Liver (tissue), 9 donors: ENCODE data around the gene TUT4. TPM values are rescaled to one million over a fixed set of nuclear protein-coding genes. Genes with fewer than 3 reads are reported as not detected.

ENCODE experiments used
- DNase-seq: peaks from one replicate; pipeline ENCODE4 v3.0.0-alpha.2; 2017; ENCODE audit warnings: low spot score
- H3K27ac ChIP-seq, 2 donors: one replicate each; pipeline ENCODE4 v1.7.0; 2013; ENCODE audit warnings: inconsistent platforms in 2 of 2, low read length in 2 of 2, control low read depth in 1 of 2, low read depth in 1 of 2, mild to moderate bottlenecking in 1 of 2
- H3K27me3 ChIP-seq, 4 donors: one replicate each; pipeline versions ENCODE4 v1.6.1 to v1.7.0; 2013; ENCODE audit warnings: low read length in 3 of 4, inconsistent platforms in 1 of 4, mild to moderate bottlenecking in 1 of 4, moderate library complexity in 1 of 4; ENCODE audit not compliant: control insufficient read depth in 4 of 4, insufficient read depth in 4 of 4
- H3K36me3 ChIP-seq, 4 donors: one replicate each; pipeline versions ENCODE4 v1.6.1 to v1.7.0; 2013; ENCODE audit warnings: low read length in 3 of 4, mild to moderate bottlenecking in 3 of 4, low read depth in 1 of 4, moderate library complexity in 1 of 4; ENCODE audit not compliant: control insufficient read depth in 4 of 4, insufficient read depth in 3 of 4
- H3K4me1 ChIP-seq, 4 donors: one replicate each; pipeline versions ENCODE4 v1.6.1 to v1.7.0; 2013; ENCODE audit warnings: low read length in 3 of 4, mild to moderate bottlenecking in 3 of 4, moderate library complexity in 1 of 4; ENCODE audit not compliant: control insufficient read depth in 4 of 4, insufficient read depth in 4 of 4
- H3K4me3 ChIP-seq, 3 donors: one replicate each; pipeline versions ENCODE4 v1.6.1 to v1.7.0; 2013; ENCODE audit warnings: low read length in 3 of 3, control low read depth in 1 of 3, low read depth in 1 of 3, mild to moderate bottlenecking in 1 of 3
- H3K9ac ChIP-seq, 2 donors: one replicate each; pipeline ENCODE4 v1.7.0; 2013; ENCODE audit warnings: low read length in 2 of 2, mild to moderate bottlenecking in 2 of 2, moderate library complexity in 2 of 2, control low read depth in 1 of 2, low read depth in 1 of 2
- H3K9me3 ChIP-seq, 4 donors: one replicate each; pipeline versions ENCODE4 v1.6.1 to v1.7.0; 2013; ENCODE audit warnings: low read length in 3 of 4; ENCODE audit not compliant: control insufficient read depth in 4 of 4
- EGR1 ChIP-seq, 2 donors: IDR thresholded peaks; 2 replicates each; pipeline ENCODE4 v1.6.1; 2016 to 2018; ENCODE audit warnings: antibody characterized with exemption in 2 of 2, low read depth in 2 of 2
- FOXA1 ChIP-seq: IDR thresholded peaks from 2 replicates; pipeline ENCODE4 v1.6.1; 2016; ENCODE audit warnings: antibody characterized with exemption
- FOXA2 ChIP-seq: IDR thresholded peaks from 2 replicates; pipeline ENCODE4 v1.6.1; 2016; ENCODE audit warnings: antibody characterized with exemption
- GABPA ChIP-seq, 2 donors: IDR thresholded peaks in 1 of 2; conservative IDR thresholded peaks in 1 of 2; 2 replicates each; pipeline ENCODE4 v1.6.1; 2016; ENCODE audit warnings: antibody characterized with exemption in 2 of 2, mild to moderate bottlenecking in 1 of 2, moderate library complexity in 1 of 2
- HNF4A ChIP-seq, 2 donors: conservative IDR thresholded peaks; 2 replicates each; pipeline ENCODE4 v1.6.1; 2016; ENCODE audit warnings: antibody characterized with exemption in 2 of 2, mild to moderate bottlenecking in 2 of 2
- HNF4G ChIP-seq: IDR thresholded peaks from 2 replicates; pipeline ENCODE4 v1.6.1; 2016; ENCODE audit warnings: antibody characterized with exemption
- JUND ChIP-seq, 2 donors: IDR thresholded peaks; 2 replicates each; pipeline ENCODE4 v1.6.1; 2016; ENCODE audit warnings: antibody characterized with exemption in 2 of 2
- NR2F2 ChIP-seq: IDR thresholded peaks from 2 replicates; pipeline ENCODE4 v1.6.1; 2016; ENCODE audit warnings: antibody characterized with exemption
- RAD21 ChIP-seq, 2 donors: IDR thresholded peaks; 2 replicates each; pipeline ENCODE4 v1.6.1; 2016; ENCODE audit warnings: antibody characterized with exemption in 2 of 2, mild to moderate bottlenecking in 2 of 2
- RXRA ChIP-seq, 2 donors: IDR thresholded peaks; 2 replicates each; pipeline ENCODE4 v1.6.1; 2017 to 2018; ENCODE audit warnings: antibody characterized with exemption in 2 of 2, mild to moderate bottlenecking in 1 of 2
- SP1 ChIP-seq: IDR thresholded peaks from 2 replicates; pipeline ENCODE4 v1.6.1; 2018; ENCODE audit warnings: antibody characterized with exemption, mild to moderate bottlenecking
- TAF1 ChIP-seq: conservative IDR thresholded peaks from 2 replicates; pipeline ENCODE4 v1.6.1; 2016; ENCODE audit warnings: antibody characterized with exemption, mild to moderate bottlenecking
- YY1 ChIP-seq: IDR thresholded peaks from 2 replicates; pipeline ENCODE4 v1.6.1; 2016; ENCODE audit warnings: antibody characterized with exemption, mild to moderate bottlenecking
- WGBS: extraction: QIAGEN DNeasy Blood & Tissue Kit; methylation state at CpG from one replicate; pipeline ENCODE4 v1.1.7; 2013; 5-methylcytosine and 5-hydroxymethylcytosine counted together
- polyA plus RNA-seq, 2 donors: library from polyadenylated mRNA; stranded (reverse) in 1 of 2; unstranded in 1 of 2; fragments of 200-250 nt in 1 of 2; fragments of >200 nt in 1 of 2; fragmentation: Nextera tagmentation in 1 of 2; extraction: Ambion mirVana in 1 of 2; gene quantifications; one replicate each; pipeline versions ENCODE4 v1.2.1 to v1.2.3, GENCODE V29; 2013 to 2015
- total RNA-seq, 2 donors: library from RNA; depleted of rRNA; stranded (reverse); fragments of >200 nt; gene quantifications; one replicate each; pipeline ENCODE4 v1.2.3, GENCODE V29; 2014
- TF ChIP-seq, protein P1 (sequence below): IDR thresholded peaks from 2 replicates; pipeline ENCODE4 v1.6.1; 2016; ENCODE audit warnings: antibody characterized with exemption
- TF ChIP-seq, protein P2 (sequence below): fragments of 150-350 bp; IDR thresholded peaks from 2 replicates; pipeline ENCODE4 v1.5.1; 2017; ENCODE audit warnings: improper control_type of control experiment, low read depth, low read length; ENCODE audit not compliant: missing input control
- TF ChIP-seq, protein P3 (sequence below): IDR thresholded peaks from 2 replicates; pipeline ENCODE4 v1.6.1; 2016; ENCODE audit warnings: antibody characterized with exemption
- TF ChIP-seq, protein P4 (sequence below): IDR thresholded peaks from 2 replicates; pipeline ENCODE4 v1.6.1; 2016; ENCODE audit warnings: antibody characterized with exemption, mild to moderate bottlenecking
- TF ChIP-seq, protein P5 (sequence below): IDR thresholded peaks from 2 replicates; pipeline ENCODE4 v1.6.1; 2016; ENCODE audit warnings: antibody characterized with exemption
- donor health status: healthy.
- donor health status: healthy.
- donor health status: healthy.
- donor health status: healthy.
- donor health status: healthy.

Gene TUT4
- total and polyA plus RNA-seq, 4 donors = 12.2 to 28.0 (median 24.0) TPM

DNA sequence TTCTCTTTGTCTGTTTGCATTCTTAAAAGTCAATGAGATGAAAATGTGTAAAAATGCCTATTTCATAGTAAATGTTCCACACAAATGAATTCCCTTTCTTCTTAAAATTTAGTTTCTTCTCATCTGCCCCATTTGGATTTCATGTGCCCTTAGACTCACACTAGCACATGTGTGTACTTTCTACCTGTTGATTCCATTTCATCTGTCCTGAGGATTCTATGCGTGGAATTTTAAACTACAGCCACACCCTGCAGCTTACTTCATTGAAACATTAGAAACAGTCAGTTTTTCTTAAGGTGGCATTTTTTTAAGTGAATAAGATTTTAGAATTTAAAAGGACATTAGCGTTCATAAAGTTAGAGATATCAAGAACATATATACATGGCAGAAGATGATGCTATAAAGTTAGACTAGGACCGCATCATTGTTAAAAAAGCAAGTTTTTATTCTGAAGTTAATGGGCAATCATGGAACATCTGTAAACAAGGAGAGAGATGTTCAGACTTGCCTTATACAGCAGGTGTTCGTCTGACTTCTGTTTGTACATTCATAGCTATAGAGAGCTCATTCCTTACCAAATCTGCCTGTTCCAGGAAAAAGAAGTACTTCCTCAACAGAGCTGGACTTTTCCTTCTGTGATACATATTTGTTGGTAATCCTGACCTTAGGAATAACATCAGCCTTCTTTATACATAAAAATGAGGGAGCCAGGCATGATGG is 3.9 kb upstream of the TUT4 start:
- DNase-seq = no peak
- Histone ChIP-seq H3K4me3 (no peak overlapping the region), H3K36me3 (no peaks in the 10 kb centered on the region), H3K27me3 (no peaks in the 10 kb centered on the region), H3K9me3 (no peaks in the 10 kb centered on the region), H3K4me1 (peaks cover 0 to 11% (median 3%) of the 10 kb centered on the region in 4 donors), H3K9ac (no peak overlapping the region), H3K27ac (no peak overlapping the region)
- TF ChIP-seq RAD21 (IDR thresholded peaks at IDR 0.05) = no peak
- no peak for TF ChIP-seq FOXA1
- TF ChIP-seq, protein P1, sequence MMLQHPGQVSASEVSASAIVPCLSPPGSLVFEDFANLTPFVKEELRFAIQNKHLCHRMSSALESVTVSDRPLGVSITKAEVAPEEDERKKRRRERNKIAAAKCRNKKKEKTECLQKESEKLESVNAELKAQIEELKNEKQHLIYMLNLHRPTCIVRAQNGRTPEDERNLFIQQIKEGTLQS = no peak
- TF ChIP-seq, protein P2, sequence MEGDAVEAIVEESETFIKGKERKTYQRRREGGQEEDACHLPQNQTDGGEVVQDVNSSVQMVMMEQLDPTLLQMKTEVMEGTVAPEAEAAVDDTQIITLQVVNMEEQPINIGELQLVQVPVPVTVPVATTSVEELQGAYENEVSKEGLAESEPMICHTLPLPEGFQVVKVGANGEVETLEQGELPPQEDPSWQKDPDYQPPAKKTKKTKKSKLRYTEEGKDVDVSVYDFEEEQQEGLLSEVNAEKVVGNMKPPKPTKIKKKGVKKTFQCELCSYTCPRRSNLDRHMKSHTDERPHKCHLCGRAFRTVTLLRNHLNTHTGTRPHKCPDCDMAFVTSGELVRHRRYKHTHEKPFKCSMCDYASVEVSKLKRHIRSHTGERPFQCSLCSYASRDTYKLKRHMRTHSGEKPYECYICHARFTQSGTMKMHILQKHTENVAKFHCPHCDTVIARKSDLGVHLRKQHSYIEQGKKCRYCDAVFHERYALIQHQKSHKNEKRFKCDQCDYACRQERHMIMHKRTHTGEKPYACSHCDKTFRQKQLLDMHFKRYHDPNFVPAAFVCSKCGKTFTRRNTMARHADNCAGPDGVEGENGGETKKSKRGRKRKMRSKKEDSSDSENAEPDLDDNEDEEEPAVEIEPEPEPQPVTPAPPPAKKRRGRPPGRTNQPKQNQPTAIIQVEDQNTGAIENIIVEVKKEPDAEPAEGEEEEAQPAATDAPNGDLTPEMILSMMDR = no peak
- no peak for TF ChIP-seq GABPA (IDR thresholded peaks at IDR 0.05 in 1 of 2, conservative IDR thresholded peaks at IDR 0.05 in 1 of 2)
- no peak for TF ChIP-seq TAF1
- no peak for TF ChIP-seq JUND (IDR thresholded peaks at IDR 0.05)
- TF ChIP-seq, protein P3, sequence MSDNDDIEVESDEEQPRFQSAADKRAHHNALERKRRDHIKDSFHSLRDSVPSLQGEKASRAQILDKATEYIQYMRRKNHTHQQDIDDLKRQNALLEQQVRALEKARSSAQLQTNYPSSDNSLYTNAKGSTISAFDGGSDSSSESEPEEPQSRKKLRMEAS = no peak
- no peak for TF ChIP-seq RXRA (IDR thresholded peaks at IDR 0.05)
- TF ChIP-seq, protein P4, sequence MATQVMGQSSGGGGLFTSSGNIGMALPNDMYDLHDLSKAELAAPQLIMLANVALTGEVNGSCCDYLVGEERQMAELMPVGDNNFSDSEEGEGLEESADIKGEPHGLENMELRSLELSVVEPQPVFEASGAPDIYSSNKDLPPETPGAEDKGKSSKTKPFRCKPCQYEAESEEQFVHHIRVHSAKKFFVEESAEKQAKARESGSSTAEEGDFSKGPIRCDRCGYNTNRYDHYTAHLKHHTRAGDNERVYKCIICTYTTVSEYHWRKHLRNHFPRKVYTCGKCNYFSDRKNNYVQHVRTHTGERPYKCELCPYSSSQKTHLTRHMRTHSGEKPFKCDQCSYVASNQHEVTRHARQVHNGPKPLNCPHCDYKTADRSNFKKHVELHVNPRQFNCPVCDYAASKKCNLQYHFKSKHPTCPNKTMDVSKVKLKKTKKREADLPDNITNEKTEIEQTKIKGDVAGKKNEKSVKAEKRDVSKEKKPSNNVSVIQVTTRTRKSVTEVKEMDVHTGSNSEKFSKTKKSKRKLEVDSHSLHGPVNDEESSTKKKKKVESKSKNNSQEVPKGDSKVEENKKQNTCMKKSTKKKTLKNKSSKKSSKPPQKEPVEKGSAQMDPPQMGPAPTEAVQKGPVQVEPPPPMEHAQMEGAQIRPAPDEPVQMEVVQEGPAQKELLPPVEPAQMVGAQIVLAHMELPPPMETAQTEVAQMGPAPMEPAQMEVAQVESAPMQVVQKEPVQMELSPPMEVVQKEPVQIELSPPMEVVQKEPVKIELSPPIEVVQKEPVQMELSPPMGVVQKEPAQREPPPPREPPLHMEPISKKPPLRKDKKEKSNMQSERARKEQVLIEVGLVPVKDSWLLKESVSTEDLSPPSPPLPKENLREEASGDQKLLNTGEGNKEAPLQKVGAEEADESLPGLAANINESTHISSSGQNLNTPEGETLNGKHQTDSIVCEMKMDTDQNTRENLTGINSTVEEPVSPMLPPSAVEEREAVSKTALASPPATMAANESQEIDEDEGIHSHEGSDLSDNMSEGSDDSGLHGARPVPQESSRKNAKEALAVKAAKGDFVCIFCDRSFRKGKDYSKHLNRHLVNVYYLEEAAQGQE = no peak
- WGBS = 86% methylated on average over 4 of the region's 4 CpGs

DNA sequence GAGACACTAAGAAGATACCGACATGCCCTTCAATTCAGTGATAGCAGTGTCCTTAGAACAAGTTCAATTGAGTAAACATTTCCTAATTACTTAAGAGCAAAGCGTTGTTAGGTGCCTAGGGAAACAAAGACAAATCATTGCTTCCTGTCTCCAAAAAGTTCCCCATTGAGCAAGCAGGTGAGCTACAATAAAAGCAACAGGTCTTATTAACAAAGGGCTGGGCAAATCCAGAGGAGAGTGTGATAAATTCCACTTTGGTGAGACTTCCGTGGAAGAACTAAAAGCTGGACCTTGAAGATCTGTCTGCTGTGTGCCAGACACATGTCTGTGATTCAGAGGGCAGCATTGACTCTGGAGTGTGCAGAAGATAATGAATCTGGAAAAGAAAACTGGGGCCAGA is 1.9 kb upstream of the TUT4 start:
- no peak for DNase-seq
- Histone ChIP-seq H3K9me3 (no peaks in the 10 kb centered on the region), H3K9ac (no peak overlapping the region), H3K27me3 (no peaks in the 10 kb centered on the region), H3K27ac (no peak overlapping the region), H3K4me1 (peaks cover 2 to 24% (median 12%) of the 10 kb centered on the region in 4 donors), H3K36me3 (no peaks in the 10 kb centered on the region), H3K4me3 (no peak overlapping the region)
- WGBS = 47% methylated on average over 3 of the region's 3 CpGs
- TF ChIP-seq HNF4A (conservative IDR thresholded peaks at IDR 0.05) = no peak
- no peak for TF ChIP-seq GABPA (IDR thresholded peaks at IDR 0.05 in 1 of 2, conservative IDR thresholded peaks at IDR 0.05 in 1 of 2)
- no peak for TF ChIP-seq NR2F2
- TF ChIP-seq EGR1 (IDR thresholded peaks at IDR 0.05; ENCODE audit: low read depth in 2 of 2) = no peak
- TF ChIP-seq FOXA1 = no peak
- TF ChIP-seq RAD21 (IDR thresholded peaks at IDR 0.05) = no peak
- TF ChIP-seq SP1 = no peak
- TF ChIP-seq, protein P1 = no peak
- TF ChIP-seq RXRA (IDR thresholded peaks at IDR 0.05) = no peak
- TF ChIP-seq, protein P2 = no peak
- TF ChIP-seq, protein P3 = no peak
- no peak for TF ChIP-seq FOXA2
- TF ChIP-seq HNF4G = no peak
- TF ChIP-seq YY1 = no peak
- no peak for TF ChIP-seq JUND (IDR thresholded peaks at IDR 0.05)
- no peak for TF ChIP-seq TAF1
- TF ChIP-seq, protein P5, sequence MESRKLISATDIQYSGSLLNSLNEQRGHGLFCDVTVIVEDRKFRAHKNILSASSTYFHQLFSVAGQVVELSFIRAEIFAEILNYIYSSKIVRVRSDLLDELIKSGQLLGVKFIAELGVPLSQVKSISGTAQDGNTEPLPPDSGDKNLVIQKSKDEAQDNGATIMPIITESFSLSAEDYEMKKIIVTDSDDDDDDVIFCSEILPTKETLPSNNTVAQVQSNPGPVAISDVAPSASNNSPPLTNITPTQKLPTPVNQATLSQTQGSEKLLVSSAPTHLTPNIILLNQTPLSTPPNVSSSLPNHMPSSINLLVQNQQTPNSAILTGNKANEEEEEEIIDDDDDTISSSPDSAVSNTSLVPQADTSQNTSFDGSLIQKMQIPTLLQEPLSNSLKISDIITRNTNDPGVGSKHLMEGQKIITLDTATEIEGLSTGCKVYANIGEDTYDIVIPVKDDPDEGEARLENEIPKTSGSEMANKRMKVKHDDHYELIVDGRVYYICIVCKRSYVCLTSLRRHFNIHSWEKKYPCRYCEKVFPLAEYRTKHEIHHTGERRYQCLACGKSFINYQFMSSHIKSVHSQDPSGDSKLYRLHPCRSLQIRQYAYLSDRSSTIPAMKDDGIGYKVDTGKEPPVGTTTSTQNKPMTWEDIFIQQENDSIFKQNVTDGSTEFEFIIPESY = no peak
